ENCODE measurements around the gene CRK. TPM values are rescaled to one million over a fixed set of nuclear protein-coding genes. Genes with fewer than 3 reads are reported as not detected.

The CRK gene
- polyA plus RNA-seq, 1 experiment, result 110 TPM

GRCh38 chr17:1471490-1471889, 15.5 kb upstream of the CRK start:
- POLR2A ChIA-PET, result interaction anchor here (1.5 kb wide), 1 partner anchor 11 kb away, joined by 3 read pairs; no protein-coding TSS in a partner anchor

GRCh38 chr17:1470755-1471462, 14.9 kb upstream of the CRK start:
- no peak overlapping the region for H3K4me3 ChIP-seq (ENCODE audit: low read depth, low read length)
- H3K27me3 ChIP-seq (ENCODE audit: control insufficient read depth, insufficient read depth, low read length), result no peaks in the 10 kb centered on the region
- no peak for DNase-seq (ENCODE audit: low read depth, low spot score)
- H3K27ac ChIP-seq (ENCODE audit: low read depth, low read length), result no peak overlapping the region
- no peak for TF ChIP-seq CTCF (IDR thresholded peaks at IDR 0.05; ENCODE audit: low read depth, low read length)
- CTCF ChIA-PET, result no interaction called here
- POLR2A ChIA-PET, result interaction anchor here (1.2 to 1.5 kb wide), 2 partner anchors 11 to 12 kb away, joined by 3 read pairs; no protein-coding TSS in a partner anchor
- H3K9me3 ChIP-seq (ENCODE audit: control insufficient read depth, insufficient read depth, low read length), result no peaks in the 10 kb centered on the region; the same call in 1 of the 2 replicates

More at GRCh38 chr17:1471490-1471889, 15.5 kb upstream of the CRK start:
- Histone ChIP-seq H3K4me3 (ENCODE audit: low read depth, low read length) (no peak overlapping the region), H3K9me3 (ENCODE audit: control insufficient read depth, insufficient read depth, low read length) (no peaks in the 10 kb centered on the region; the same call in 1 of the 2 replicates), H3K27me3 (ENCODE audit: control insufficient read depth, insufficient read depth, low read length) (no peaks in the 10 kb centered on the region), H3K27ac (ENCODE audit: low read depth, low read length) (no peak overlapping the region)
- DNase-seq (ENCODE audit: low read depth, low spot score), result no peak
- CTCF ChIA-PET, result no interaction called here
- no peak for TF ChIP-seq CTCF (IDR thresholded peaks at IDR 0.05; ENCODE audit: low read depth, low read length)

- TF ChIP-seq CTCF (IDR thresholded peaks at IDR 0.05; ENCODE audit: low read depth, low read length), result no peak
- no peak overlapping the region for H3K4me3 ChIP-seq (ENCODE audit: low read depth, low read length)
- no peaks in the 10 kb centered on the region for H3K27me3 ChIP-seq (ENCODE audit: control insufficient read depth, insufficient read depth, low read length)
- CTCF ChIA-PET, result no interaction called here
- H3K27ac ChIP-seq (ENCODE audit: low read depth, low read length), result no peak overlapping the region
- DNase-seq (ENCODE audit: low read depth, low spot score), result no peak
- no peaks in the 10 kb centered on the region; the same call in 1 of the 2 replicates for H3K9me3 ChIP-seq (ENCODE audit: control insufficient read depth, insufficient read depth, low read length)
- POLR2A ChIA-PET, result interaction anchor here (1.2 kb wide), 1 partner anchor 11 kb away, joined by 3 read pairs; no protein-coding TSS in a partner anchor
Measured at GRCh38 chr17:1470071-1470754, 14.2 kb upstream of the CRK start.

- Histone ChIP-seq H3K9me3 (ENCODE audit: control insufficient read depth, insufficient read depth, low read length) (no peaks in the 10 kb centered on the region; the same call in 1 of the 2 replicates), H3K27ac (ENCODE audit: low read depth, low read length) (no peak overlapping the region), H3K4me3 (ENCODE audit: low read depth, low read length) (no peak overlapping the region), H3K27me3 (ENCODE audit: control insufficient read depth, insufficient read depth, low read length) (no peaks in the 10 kb centered on the region)
- ChIA-PET POLR2A (interaction anchor here (1.2 kb wide), 1 partner anchor 10 kb away, joined by 3 read pairs; no protein-coding TSS in a partner anchor), CTCF (no interaction called here)
- TF ChIP-seq CTCF (IDR thresholded peaks at IDR 0.05; ENCODE audit: low read depth, low read length), result no peak
- no peak for DNase-seq (ENCODE audit: low read depth, low spot score)
Measured at GRCh38 chr17:1469231-1469852, 13.3 kb upstream of the CRK start.
